ENCODE results near the gene STIP1. TPM values are rescaled to one million over a fixed set of nuclear protein-coding genes. Genes with fewer than 3 reads are reported as not detected.

The STIP1 gene
- total and polyA plus RNA-seq, 2 of the 8 experiments (the other 6 are each of a cell fraction or from before 2014, with no cell fraction given) = 140 to 329 TPM

GRCh38 chr11:64207256-64208085, 21.5 kb downstream of the STIP1 start:
- Histone ChIP-seq H3K4ac (replicated peaks; ENCODE audit: insufficient read length, low read depth, low read length) (no peak overlapping the region), H3K27ac (ENCODE audit: low read depth, low read length) (no peak overlapping the region), H2BK5ac (ENCODE audit: low read depth, low read length) (no peak overlapping the region), H3K36me3 (ENCODE audit: control insufficient read depth in 2 of 4, insufficient read depth in 4 of 4, low read length in 3 of 4) (peaks cover 24 to 40% (median 32%) of the 10 kb centered on the region in 4 experiments), H3K79me2 (ENCODE audit: control insufficient read depth in 1 of 2, insufficient read depth in 2 of 2, low read length in 2 of 2) (no peaks in the 10 kb centered on the region), H3K23ac (ENCODE audit: insufficient read length) (no peak overlapping the region), H3K79me1 (ENCODE audit: low read depth, low read length) (no peaks in the 10 kb centered on the region), H3K4me1 (replicated peaks in 1 of 4; ENCODE audit: control insufficient read depth in 3 of 4, insufficient read depth in 4 of 4, low read length in 3 of 4) (peaks cover 0 to 5% (median 0%) of the 10 kb centered on the region in 4 experiments; a peak in 3 of 7 replicates), H2BK15ac (ENCODE audit: low read length) (no peak overlapping the region), H4K20me1 (replicated peaks in 1 of 2; ENCODE audit: control insufficient read depth in 1 of 2, insufficient read depth in 2 of 2, low read length in 2 of 2) (peaks cover 5 to 14% of the 10 kb centered on the region in 2 experiments), H2AK5ac (ENCODE audit: low read depth, low read length) (no peak overlapping the region), H3K56ac (replicated peaks; ENCODE audit: insufficient read length, low read depth, low read length) (no peak overlapping the region), H3K4me2 (ENCODE audit: insufficient read depth in 1 of 2, low read depth in 2 of 2, low read length in 2 of 2) (no peak overlapping the region), H3K9ac (replicated peaks in 1 of 4; ENCODE audit: extremely low read depth in 1 of 4, low read depth in 3 of 4, low read length in 3 of 4) (no peak overlapping the region), H4K8ac (ENCODE audit: extremely low read depth, insufficient read depth, low read length) (peak overlapping the region; percentile 76; the same call in 1 of the 2 replicates), H3K4me3 (ENCODE audit: extremely low read depth in 1 of 4, insufficient read depth in 2 of 4, low read depth in 3 of 4, low read length in 4 of 4) (no peak overlapping the region), H2BK12ac (ENCODE audit: low read depth, low read length) (no peak overlapping the region), H2BK120ac (replicated peaks; ENCODE audit: low read depth, low read length) (no peak overlapping the region), H3K23me2 (ENCODE audit: low read depth, low read length) (no peaks in the 10 kb centered on the region), H3K14ac (ENCODE audit: insufficient read length) (no peak overlapping the region), H3K27me3 (replicated peaks in 1 of 4; ENCODE audit: control insufficient read depth in 3 of 4, extremely low read depth in 1 of 4, insufficient read depth in 3 of 4, low read length in 3 of 4) (no peaks in the 10 kb centered on the region; a peak in 1 of 7 replicates), H4K5ac (ENCODE audit: insufficient read length, low read depth, low read length) (no peak overlapping the region), H2BK20ac (ENCODE audit: low read length) (no peak overlapping the region), H3K9me3 (ENCODE audit: insufficient read depth in 2 of 2, low read depth in 1 of 2, low read length in 1 of 2) (no peaks in the 10 kb centered on the region), H4K91ac (replicated peaks; ENCODE audit: insufficient read length, low read length) (no peak overlapping the region), H3K18ac (ENCODE audit: extremely low read depth, low read length) (no peak overlapping the region), H2AFZ (ENCODE audit: low read length) (no peak overlapping the region)
- WGBS, 2 experiments (ENCODE audit: extremely low coverage in 1 of 2, insufficient coverage in 1 of 2, insufficient read length in 1 of 2, insufficient replicate concordance in 2 of 2, low coverage in 1 of 2, low lambda C conversion rate in 2 of 2, missing lambda C conversion rate in 1 of 2) = 95% methylated on average over 18 of the region's 30 CpGs; no CpG with 5 or more reads in 1 of the 2 experiments
- DNase-seq (ENCODE audit: low read depth in 1 of 2, low spot score in 2 of 2) (no peak), FAIRE-seq (no peak)
- CTCF ChIA-PET (ENCODE audit: partially characterized antibody) = interaction anchor here (0.7 to 7.4 kb wide), 16 partner anchors 8 to 242 kb away, joined by 3 to 68 read pairs (median 12); partner anchors contain the start of genes DNAJC4, NUDT22, PLCB3 and TRPT1
- POLR2A ChIA-PET (ENCODE audit: partially characterized antibody) = interaction anchor here (0.7 to 18.4 kb wide), 15 partner anchors 12 to 444 kb away, joined by 3 to 253 read pairs (median 4); partner anchors contain the start of genes ESRRA, GPR137, NUDT22 and PLCB3
- TF ChIP-seq PHF8 (conservative IDR thresholded peaks at IDR 0.05; ENCODE audit: low read depth, low read length) (no peak), EGR1 (IDR thresholded peaks at IDR 0.05; ENCODE audit: borderline replicate concordance, low read depth, low read length) (no peak), ASH2L (IDR thresholded peaks at IDR 0.05; ENCODE audit: low read length) (no peak), SIRT6 (IDR thresholded peaks at IDR 0.05; ENCODE audit: low read length) (no peak), CTCF (IDR thresholded peaks at IDR 0.05; ENCODE audit: control extremely low read depth in 1 of 3, insufficient read depth in 1 of 3, low read depth in 1 of 3, low read length in 3 of 3) (no peak), ATF2 (IDR thresholded peaks at IDR 0.05; ENCODE audit: low read length) (no peak), EP300 (IDR thresholded peaks at IDR 0.05; ENCODE audit: borderline replicate concordance in 1 of 2, low read depth in 2 of 2, low read length in 2 of 2) (no peak)

Measured in H1 (cell line).